Stimulated activated CD8-positive, alpha-beta memory T cell treated with anti-CD3 and anti-CD28 coated beads, Interleukin-12 subunit alpha, Interleukin-12 subunit beta, amount 100 ng/mL, for 4 hours (primary cell): Measurements from ENCODE around the gene CD164L2.

Experiments used
- DNase-seq: peaks from one replicate; pipeline ENCODE4 v3.0.0-alpha.2; 2020; ENCODE audit warnings: low read depth

CD164L2 gene

DNA sequence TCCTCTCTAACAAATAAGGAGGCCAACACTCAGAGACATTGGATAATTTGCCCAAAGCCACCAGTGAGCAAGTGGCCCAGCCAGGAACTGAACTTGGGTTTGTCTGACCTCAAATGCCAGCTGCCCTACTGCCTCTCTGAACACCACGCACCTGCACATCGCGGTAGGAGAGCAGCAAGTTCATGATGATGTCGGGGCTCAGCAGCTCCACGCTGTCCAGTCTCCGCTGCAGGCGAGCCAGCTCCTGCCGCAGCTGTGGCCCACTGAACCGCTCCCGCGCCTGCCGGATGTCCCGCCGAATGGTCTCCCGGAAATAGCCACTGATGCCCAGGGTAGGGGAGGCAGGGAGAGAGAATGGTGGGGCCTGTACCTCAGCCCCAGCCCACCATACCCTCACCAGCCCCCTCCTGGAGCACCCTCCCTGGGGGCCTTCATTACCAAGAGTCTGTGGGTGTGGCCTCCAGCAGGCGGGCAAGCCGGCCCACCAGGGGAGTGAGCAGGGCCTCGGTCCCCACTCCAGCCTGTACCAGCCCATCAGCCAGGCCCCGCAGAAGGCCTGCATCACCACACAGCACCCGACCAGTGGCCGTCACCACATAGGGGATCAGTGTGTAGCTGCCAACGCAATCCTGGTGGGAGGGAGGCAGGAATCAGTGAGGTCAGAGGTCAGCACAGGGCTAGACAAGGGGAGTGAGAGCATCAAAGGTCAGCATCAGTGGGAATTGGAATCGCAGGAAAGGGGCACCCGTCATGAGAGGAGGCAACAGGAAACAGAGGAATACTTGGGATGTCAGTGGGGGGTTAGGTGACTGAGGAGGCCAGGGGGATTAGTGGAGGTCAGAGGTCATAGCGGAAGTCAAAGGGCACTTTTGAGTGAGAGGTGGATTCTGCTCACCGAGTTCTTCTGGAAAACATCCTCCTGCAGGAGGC, 19.1 kb downstream of the CD164L2 start:
- no peak for DNase-seq

DNA sequence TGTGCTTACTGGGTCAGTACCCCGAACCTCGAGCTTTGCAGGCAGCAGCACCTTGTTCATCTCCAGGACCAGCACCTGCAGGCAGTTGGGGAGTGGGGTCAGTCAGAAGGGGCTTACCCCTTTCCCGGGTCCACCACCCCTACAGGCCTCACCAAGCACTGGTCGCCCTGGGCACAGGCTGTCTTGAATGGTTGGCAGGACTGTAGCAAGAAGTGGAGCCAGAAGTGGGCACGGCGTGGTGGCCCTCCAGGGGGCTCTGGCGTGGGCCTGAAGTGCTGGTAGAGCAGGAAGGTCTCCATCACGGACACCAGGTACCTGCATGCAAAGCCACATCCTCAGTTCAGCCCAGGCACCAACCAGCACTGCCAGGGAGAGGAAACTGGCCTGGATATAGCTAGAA, 21.6 kb downstream of the CD164L2 start:
- DNase-seq: no peak

DNA sequence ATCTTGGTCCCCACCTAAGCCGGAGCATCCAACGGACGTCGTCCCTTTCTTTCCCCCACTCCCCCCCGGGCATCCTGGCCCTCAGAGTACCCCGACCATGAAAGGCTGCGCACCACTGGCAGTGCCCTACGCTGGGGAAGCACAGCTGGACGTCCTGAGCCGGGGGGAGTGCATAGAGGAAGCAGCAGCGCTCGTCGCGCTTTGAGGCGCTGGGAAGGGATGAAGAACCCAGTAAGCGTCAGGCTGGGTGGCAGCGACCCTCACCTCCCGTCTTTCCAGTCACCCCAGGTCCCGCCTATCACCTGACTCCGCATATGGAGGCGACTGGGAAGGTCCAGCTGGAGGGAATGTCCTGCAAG, 22.1 kb downstream of the CD164L2 start:
- DNase-seq: no peak

DNA sequence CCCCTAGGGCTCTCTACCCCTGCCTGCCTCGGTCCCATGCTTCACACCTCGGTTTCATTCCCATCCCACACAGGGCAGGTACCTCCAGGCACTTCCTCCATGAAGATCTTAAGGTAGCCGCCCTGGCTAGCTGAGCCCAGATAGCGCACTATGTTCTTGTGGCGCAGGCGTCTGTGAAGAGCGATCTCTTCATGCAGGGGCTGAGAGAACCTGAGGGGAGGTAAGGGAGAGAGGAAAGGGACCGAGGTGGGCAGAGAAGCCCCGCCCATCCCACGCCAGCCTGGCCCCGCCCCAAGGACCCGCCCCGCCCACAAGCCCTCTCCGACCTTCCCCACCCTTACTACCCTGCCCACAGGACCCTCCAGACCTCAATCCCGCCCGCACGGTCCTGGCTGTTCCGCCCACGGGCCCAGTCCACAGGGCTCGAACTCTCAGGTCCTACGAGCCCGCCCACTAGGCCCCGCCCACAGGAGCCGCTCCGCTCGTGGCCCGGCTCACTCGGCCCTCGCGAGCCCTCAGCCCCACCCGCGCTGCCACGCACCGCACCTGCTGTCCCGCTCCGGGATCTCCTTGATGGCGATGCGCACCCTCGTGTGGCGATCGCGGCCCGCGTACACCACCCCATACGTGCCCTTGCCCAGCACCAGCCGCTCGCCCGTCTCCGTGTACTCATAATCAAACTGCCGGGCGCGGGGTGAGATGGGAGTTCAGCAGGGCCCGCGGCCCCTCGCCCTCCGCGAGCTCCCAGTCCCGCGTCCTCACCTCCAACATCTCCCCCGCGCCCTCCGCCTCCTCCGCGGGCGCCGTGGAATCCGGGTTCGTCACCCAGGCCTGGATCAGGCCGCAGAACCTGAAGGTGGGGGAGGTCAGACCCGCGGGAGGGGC, 22.7 kb downstream of the CD164L2 start:
- DNase-seq: no peak

DNA sequence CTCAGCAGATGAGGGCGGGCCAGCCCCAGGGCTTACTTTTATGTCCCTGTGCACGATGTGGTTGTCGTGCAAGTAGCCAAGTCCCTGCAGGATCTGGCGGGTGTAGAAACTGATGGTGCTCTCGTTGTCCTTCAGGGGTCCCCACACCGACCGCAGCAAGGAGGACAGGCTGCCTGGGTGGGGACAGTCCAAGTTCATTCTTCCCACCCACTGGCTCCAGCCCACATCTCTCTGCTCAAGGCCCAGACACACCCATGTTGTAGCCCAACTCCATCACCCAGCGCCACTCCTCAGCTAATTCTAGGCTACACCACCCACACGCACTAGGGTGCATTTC, 23.3 kb downstream of the CD164L2 start:
- DNase-seq: no peak

DNA sequence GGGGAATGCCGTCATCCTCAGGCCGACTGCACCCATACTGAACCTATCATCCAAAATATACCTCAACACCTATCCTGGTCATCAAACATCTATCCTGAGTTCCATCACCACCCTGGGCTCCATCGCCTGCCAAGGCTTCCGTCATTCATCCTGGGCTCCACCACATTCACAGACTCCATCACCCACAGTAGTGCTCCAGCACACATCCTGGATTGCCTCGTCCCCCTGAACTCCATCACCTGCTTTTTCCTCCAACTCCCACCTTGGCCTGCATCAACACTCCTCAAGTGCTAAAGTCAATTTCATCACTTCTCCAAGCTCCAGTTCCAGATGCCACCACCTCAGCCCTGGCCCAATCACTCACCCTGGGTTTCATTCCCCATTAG, 24.2 kb downstream of the CD164L2 start:
- no peak for DNase-seq

DNA sequence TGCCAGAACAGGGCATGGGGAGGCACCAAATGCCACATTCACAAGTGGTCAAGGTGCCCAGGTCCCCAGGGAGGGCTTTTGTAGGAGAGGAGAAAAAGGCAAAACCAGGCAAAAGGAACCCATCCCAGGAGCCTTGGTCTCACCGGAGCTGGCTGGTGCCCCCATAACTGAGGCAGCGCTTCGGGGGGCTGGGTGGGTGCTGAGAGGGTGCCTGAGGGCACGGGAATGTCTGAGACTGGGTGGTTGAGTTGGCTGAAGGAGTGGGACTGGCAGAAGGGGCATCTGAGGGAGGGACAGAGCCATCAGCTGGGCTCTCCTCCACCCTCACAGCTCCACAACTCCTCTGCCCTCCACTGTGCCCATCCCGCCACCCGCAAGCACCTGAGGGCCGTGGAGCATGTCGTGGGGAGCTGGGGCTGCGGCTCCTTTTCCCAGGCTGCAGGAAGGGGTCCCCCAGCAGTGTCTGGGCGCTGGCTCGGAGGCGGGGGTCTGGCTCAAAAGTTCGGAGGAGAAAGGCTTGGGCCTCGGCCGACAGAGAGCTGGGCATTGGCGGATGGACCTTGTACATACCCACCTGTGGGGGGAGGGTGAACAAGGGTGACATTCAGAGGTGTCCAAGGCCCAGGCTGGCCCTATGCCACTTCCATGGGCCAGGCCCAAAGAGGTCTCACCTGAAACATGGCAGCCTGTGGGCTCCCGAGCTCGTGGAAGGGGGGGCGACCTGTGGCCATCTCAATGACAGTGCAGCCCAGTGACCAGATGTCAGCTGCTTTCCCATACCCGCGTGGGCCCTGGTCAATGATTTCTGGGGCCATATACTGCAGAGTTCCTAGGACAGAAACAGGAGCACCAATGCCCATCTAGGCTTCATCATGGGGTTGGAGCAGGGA, 24.9 kb downstream of the CD164L2 start:
- DNase-seq: no peak

DNA sequence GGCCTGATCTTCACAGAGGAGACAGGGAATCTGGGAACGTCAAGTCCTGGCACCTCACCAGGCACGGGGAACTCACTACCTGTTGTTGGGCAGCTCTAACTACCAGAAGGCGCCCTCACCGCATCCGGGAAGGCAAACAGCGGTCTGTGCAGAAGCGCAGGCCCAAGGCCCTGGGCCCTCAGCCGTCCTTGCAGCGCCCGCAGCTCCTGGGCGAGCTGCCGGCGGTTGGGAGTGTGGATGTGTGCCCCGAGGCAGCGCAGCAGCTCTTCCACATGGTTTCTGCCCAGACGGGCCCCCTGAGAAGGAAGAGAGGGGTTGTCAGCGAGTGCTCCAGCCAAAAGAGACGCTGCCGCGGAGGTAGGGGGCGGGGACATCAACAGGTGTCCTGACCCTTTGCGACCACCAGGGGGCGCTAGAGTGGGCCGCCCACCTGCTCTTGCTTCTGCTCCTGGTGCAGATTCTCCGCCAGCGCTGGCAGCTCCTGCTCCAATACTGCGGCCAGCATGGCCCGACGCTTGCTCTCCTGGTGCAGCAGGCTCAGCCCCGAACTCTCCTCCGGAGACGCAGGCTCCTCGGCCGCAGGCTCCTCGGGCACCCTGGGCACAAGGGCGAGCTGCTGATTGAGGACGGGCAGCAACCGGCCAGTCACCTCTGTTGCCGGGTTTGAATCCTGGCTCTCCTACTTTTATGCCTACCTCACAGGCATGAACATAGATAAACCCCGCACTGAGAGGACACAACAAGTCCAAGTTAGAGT, 25.7 kb downstream of the CD164L2 start:
- DNase-seq: peak; percentile 67

DNA sequence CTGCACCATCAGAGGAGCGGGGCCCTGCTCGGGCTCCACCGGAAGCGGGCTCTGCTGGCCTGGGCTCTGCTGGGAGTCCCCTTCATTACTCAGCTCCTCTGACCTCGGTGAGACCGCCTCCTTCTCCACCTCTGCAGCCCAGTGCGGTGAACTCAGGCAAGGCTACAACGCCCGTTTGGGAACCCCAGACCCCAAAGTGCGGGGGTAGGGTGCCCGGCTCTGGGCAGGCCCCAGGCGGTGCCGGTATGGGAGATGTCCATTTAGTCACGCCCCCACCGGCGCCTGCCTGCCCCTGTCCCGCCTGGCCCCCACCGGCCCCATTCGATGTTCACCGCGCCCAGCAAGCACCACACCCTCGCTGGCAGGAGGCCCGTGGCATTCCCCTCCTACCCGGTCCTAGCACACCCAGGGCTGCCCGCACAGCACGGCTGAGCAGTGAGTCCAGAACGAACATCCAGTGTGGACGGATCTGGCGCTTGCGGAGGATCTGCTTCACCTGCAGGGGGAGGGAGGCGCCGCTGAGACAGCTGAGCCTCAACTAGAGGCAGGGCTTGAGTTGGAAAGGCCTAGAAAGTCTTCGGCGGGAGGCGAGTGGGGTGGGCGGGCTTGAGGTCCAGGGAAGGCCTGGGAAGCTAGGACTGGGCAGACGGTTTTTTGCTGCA, 26.4 kb downstream of the CD164L2 start:
- no peak for DNase-seq

DNA sequence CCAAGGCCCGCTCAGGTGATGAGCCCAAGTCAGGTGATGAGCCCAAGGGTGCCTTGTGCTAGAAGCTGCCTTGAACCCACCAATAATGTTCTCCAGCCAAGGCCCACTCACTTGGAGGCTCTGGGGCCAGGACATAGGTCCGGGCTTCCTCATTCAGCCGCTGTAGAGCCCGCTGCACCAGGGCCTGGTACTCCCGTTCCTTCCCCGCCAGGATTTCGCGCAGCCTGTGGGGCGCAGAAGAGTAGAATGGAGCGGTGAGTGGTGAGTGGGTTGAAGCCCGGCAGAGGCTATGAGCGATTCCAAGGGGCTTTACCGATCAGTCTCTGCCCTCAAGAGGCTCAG, 26.9 kb downstream of the CD164L2 start:
- DNase-seq: no peak

DNA sequence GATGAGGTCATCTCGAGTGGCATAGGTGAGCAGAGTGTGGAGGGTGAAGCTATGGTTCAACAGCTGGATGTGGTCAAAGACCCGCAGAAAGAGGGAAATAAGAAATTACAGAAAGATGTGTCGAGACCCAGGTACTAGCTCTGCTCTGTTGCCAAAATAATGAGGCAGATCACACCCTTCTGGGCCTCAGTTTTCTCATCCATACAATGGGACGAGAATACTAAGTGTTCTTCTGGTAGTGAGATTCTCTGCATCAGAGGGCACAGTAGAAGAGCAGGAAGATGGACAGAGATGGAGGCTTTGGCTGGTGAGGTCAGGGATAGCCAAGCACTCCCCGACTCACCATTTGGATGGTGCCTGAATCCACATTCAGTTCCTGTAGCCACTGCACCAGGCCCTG, 27.4 kb downstream of the CD164L2 start:
- no peak for DNase-seq

DNA sequence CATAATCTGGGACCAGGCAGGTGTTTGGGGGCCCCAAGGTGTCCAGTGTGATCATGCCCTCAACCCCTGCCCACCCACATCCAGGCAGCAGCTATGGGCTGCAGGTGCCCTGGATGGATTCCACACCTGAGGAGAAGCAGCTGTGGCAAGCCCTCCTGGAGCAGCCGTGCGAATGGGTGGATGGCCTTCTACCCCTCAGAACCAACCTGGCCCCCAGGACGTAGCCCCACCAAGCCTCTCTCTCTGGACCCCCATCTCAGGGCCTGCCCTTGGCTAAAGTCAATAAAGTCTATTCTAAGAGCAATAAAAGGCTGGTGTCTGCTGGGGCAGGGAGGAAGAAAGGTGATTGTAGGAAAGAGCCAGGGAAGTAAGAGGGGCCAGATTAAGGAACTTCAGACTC, 29.5 kb downstream of the CD164L2 start:
- DNase-seq: no peak

DNA sequence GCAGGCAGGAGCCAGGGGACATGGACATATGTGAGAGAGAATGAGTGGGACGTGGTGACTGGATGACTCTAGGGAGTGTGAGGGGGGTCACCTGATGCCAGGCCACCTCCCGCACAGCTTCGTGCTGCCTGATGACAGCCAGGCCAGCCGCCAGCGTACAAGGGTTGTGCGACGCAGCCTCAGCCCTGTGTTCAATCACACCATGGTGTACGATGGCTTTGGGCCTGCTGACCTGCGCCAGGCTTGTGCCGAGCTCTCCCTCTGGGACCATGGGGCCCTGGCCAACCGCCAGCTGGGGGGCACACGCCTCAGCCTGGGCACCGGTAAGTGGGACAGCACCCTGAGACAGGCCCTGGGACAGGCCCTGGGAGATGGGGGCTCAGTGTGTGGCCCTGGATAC, 30.0 kb downstream of the CD164L2 start:
- DNase-seq: no peak

DNA sequence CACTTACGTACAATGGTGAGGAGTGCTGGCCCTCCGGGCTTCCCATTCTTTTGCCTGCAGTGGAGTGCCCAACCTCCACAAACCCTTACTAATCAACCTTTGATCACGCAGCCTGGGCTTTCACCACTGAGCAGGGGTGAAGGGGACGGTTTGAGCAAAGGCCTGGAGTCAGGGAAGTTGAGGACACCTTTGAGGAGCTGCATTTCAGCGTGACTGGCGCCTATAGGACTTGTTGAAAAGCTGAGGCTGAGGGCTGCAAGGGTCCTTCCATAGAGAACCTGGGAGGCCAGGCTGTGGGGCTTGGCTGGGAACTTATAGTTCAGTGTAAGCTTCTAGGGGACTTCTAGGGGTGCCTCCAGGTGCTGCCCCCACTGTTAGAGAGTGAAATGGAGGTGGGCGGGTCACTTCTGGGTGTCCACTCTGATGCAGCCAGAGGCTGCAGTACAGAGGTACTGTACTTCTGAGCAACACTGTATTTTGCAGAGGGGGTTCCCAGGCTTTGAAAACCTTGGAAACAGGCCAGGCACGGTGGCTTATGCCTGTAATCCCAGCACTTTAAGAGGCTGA, 31.5 kb downstream of the CD164L2 start:
- DNase-seq: no peak

DNA sequence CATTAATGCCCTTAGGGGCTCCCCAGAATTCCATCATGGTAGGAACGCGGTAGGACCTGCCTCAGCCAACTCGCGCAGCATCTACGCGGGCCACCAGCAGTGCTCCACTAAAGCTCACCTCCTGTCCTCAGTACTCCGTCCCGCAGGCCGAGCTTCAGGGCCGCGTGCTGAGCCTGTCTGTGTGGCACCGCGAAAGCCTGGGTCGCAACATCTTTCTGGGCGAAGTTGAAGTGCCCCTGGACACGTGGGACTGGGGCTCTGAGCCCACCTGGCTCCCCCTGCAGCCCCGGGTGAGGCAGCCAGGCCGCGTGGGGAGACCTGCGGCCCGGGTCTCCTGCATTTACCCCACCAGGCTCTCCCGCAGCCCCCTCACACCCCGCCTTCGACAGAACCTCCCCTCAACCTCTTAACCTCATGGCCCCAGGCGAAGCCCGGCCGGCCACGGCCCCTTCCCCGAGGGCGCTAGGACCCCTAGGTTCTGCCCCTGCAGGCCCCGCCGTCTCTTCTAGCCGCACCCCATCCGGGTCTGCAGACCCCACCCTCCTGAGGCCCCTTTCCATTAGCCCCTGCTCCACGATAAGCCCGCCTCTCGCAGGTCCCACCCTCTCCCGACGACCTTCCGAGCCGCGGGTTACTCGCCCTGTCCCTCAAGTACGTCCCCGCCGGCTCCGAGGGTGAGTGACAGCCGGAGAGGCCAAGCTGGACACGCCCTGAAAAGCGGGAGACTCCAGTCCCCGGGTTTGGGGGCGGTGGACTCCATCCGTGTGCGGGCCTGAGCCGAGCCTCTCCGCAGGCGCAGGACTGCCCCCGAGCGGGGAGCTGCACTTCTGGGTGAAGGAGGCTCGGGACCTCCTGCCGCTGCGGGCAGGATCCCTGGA, 32.2 kb downstream of the CD164L2 start:
- no peak for DNase-seq

DNA sequence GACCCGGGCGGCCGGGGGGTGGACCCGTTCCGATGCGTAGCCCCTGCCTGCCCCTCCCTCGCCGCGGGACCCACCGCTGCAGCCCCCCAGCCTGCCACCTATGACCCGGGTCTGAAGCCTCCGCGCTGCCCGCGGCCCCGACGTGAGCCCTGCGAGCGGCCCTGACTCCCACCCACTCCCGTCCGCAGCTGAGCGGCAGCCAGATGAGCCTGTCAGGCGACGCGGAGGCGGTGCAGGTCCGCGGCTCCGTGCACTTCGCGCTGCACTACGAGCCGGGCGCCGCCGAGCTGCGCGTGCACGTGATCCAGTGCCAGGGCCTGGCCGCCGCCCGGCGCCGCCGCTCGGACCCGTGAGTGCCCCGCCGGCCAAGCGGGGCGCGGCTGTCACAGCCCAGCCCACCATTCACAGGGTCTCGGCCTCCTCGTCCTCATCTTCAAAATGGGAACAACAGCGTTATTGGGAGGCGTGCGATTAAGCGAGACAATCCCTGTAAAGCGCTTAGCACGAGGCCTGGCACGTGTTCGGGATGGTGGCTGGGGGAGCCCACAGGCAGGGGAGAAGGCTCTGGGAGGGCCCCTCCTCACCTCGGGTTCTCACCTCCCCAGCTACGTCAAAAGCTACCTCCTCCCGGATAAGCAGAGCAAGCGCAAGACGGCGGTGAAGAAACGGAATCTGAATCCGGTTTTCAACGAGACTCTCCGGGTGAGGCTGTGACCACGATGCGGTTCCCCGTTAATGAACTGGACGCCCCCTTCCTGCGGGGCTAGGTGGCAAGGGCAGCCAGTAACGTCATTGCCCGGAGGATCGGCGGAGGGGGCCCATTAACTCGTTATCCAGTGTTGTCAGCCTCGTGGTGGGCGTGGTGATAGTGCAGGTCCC, 33.1 kb downstream of the CD164L2 start:
- no peak for DNase-seq

DNA sequence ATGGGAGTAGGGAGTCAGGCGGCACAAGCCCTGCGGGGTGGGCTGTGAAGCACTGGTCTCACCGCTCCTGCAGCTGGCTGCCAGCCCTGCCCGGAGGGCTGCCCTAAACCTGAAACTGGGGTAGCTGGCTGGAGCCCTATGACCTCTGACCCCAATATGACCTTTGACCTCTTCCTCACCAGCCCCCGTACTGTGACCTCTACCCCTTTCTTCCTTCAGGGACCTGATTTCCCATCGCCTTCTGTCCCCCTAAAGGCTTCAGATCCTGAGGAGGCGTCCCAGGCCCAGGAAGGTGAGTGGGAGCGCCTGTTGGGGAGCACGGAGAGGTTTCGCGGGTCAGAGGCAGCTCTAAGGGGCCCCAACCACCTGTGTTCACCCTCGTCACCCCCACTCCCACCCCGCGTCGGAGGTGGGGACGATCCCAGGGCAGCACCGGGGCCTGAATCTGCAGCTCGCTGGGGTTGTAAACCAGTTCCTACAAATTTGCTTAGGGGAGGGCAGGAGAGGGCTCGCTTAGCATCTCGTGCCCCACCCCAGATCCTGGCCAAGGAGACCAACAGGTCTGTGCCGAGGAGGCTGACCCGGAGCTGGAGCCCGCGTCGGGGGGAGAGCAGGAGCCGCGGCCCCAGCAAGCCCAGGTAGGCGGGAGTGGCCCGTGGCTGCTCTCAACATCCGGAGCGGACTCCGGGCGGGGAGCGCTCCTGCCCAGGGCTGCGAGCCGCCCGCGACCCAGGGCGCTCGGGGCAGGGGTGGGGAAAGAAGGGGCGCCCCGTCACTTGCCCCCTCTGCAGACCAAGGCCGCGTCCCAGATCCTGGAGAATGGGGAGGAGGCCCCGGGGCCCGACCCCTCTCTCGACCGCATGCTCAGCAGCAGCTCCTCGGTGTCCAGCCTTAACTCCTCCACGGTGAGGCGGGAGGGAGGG, 34.0 kb downstream of the CD164L2 start:
- no peak for DNase-seq
